PC-3 (cell line): Measurements from ENCODE around the gene SLC38A11. TPM values are rescaled to one million over a fixed set of nuclear protein-coding genes. Genes with fewer than 3 reads are reported as not detected.
A peak's percentile ranks its signal among the peaks of the same experiment; 100 is the strongest.

Experiments used
- ATAC-seq: fragments of 200-7000 bp; cut with Tn5 transposase; 2 replicates; pipeline ENCODE4 v1.9.1; 2020; ENCODE audit warnings: mild to moderate bottlenecking, moderate library complexity
- BruUV-seq: library from RNA; stranded (reverse); fragments of 400-500 nt; replicated peaks from 2 replicates; lab custom pipeline; 2021; lab: Mats Ljungman, UMichigan
- CTCF ChIA-PET: fragments of 300-600 bp; sonication (Branson Sonifier 250); formaldehyde crosslinking; loops from one replicate; lab custom pipeline; 2022; ENCODE audit warnings: antibody characterized with exemption; lab: Charles Lee
- POLR2A ChIA-PET: fragments of 300-600 bp; sonication (Branson Sonifier 250); formaldehyde crosslinking; loops from one replicate; lab custom pipeline; 2022; ENCODE audit warnings: antibody characterized with exemption; ENCODE audit not compliant: unreplicated experiment; lab: Charles Lee
- DNase-seq: peaks from one replicate; pipeline ENCODE4 v3.0.0-alpha.2; 2015
- H2AFZ ChIP-seq: fragments of 300-600 bp; sonication (generic); 2 replicates; pipeline ENCODE4 v1.6.0; 2016; ENCODE audit warnings: antibody characterized with exemption, low read length
- H3F3A ChIP-seq: fragments of 300-600 bp; sonication (generic); one replicate; pipeline ENCODE4 v1.6.0; 2017; ENCODE audit warnings: antibody characterized with exemption, low read length, control low read depth, mild to moderate bottlenecking; ENCODE audit not compliant: unreplicated experiment
- H3K27ac ChIP-seq: fragments of 300-600 bp; sonication (generic); 2 replicates; pipeline ENCODE4 v1.5.1; 2016; ENCODE audit warnings: mild to moderate bottlenecking, low read length
- H3K27me3 ChIP-seq: fragments of 300-600 bp; sonication (generic); 2 replicates; pipeline ENCODE4 v1.6.1; 2016; ENCODE audit warnings: low read length, mixed read lengths
- H3K36me3 ChIP-seq: fragments of 300-600 bp; sonication (generic); 2 replicates; pipeline ENCODE4 v1.6.1; 2016; ENCODE audit warnings: low read depth, mixed run types, low read length, mixed read lengths
- H3K4me1 ChIP-seq: fragments of 300-600 bp; sonication (generic); 2 replicates; pipeline ENCODE4 v1.5.1; 2016; ENCODE audit warnings: low read length; ENCODE audit not compliant: insufficient read depth
- H3K4me2 ChIP-seq: fragments of 300-600 bp; sonication (generic); 2 replicates; pipeline ENCODE4 v1.6.0; 2016; ENCODE audit warnings: low read length
- H3K4me3 ChIP-seq: fragments of 300-600 bp; sonication (generic); 2 replicates; pipeline ENCODE4 v1.5.1; 2016; ENCODE audit warnings: mild to moderate bottlenecking, low read length, mixed read lengths
- H3K79me2 ChIP-seq: fragments of 300-600 bp; sonication (generic); 2 replicates; pipeline ENCODE4 v1.6.1; 2017; ENCODE audit warnings: low read length, mixed read lengths
- H3K9ac ChIP-seq: fragments of 300-600 bp; sonication (generic); 2 replicates; pipeline ENCODE4 v1.6.0; 2016; ENCODE audit warnings: mild to moderate bottlenecking, low read length
- H3K9me2 ChIP-seq: fragments of 300-600 bp; sonication (generic); replicated peaks from 2 replicates; pipeline ENCODE4 v1.6.1; 2016; ENCODE audit warnings: mixed run types, low read length, mixed read lengths
- H3K9me3 ChIP-seq: fragments of 300-600 bp; sonication (generic); 2 replicates; pipeline ENCODE4 v1.6.1; 2016; ENCODE audit warnings: low read length, mixed read lengths
- H4K20me1 ChIP-seq: fragments of 300-600 bp; sonication (generic); 2 replicates; pipeline ENCODE4 v1.6.1; 2016; ENCODE audit warnings: low read length, mixed read lengths
- CTCF ChIP-seq: fragments of 300-600 bp; sonication (generic); conservative IDR thresholded peaks from 2 replicates; pipeline ENCODE4 v1.5.1; 2017; ENCODE audit warnings: antibody characterized with exemption, low read depth, mild to moderate bottlenecking, low read length
- EZH2 ChIP-seq: fragments of 300-600 bp; sonication (generic); IDR thresholded peaks from one replicate; pipeline ENCODE4 v1.6.1; 2017; ENCODE audit warnings: antibody characterized with exemption, mild to moderate bottlenecking, low read length; ENCODE audit not compliant: unreplicated experiment
- EZH2phosphoT487 ChIP-seq: fragments of 300-600 bp; sonication (generic); IDR thresholded peaks from 2 replicates; pipeline ENCODE4 v1.6.1; 2018; ENCODE audit warnings: mild to moderate bottlenecking, antibody characterized with exemption, low read length, borderline replicate concordance
- intact Hi-C: fragments of 100-400 bp; cut with micrococcal nuclease; formaldehyde crosslinking; loops from 2 replicates; pipeline ENCODE4 v1.9.0; 2023
- total RNA-seq: library from RNA; depleted of rRNA; stranded (reverse); fragments of >200 nt; gene quantifications from 2 replicates; pipeline ENCODE4 v1.2.3, GENCODE V29; 2014

The SLC38A11 gene
- total RNA-seq, 1 experiment from 2014 or later, result 0.36 TPM

DNA sequence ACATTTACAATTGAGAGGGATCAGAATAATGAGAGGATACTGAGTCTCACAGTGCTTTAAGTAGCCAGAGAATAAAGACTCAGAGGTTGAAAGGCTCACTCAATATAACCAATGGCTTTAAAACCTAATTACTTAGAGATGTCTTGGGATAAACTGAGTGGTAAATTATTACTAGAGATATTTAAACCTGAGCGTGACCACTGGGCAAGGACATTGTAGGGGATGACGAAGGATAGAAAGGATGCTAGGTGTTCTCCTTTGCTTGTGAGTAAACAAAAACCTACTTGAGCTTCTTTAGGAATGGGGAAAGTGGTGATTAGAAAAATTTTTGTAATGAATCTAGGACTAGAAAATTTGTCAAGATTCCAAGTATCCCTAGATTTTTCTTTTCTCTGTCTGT, 12.0 kb upstream of the SLC38A11 start:
- ChIA-PET CTCF (no interaction called here), POLR2A (interaction anchor here (0.6 kb wide), 1 partner anchor 57 kb away, joined by 3 read pairs; no protein-coding TSS in a partner anchor)
- Histone ChIP-seq H3K4me2 (peak overlapping the region; percentile 52), H3K4me1 (peaks cover 22% of the 10 kb centered on the region), H3K79me2 (no peaks in the 10 kb centered on the region), H4K20me1 (no peaks in the 10 kb centered on the region), H3K4me3 (no peak overlapping the region), H3K36me3 (no peaks in the 10 kb centered on the region), H3K9me2 (0 out of 2 replicates have a peak, but pooled peaks cover 4% of the 10 kb centered on the region), H3K9ac (peak overlapping the region; percentile 47; the same call in 1 of the 2 replicates), H3F3A (no peaks in the 10 kb centered on the region), H3K9me3 (no peaks in the 10 kb centered on the region), H2AFZ (no peak overlapping the region), H3K27me3 (no peaks in the 10 kb centered on the region), H3K27ac (peak overlapping the region; percentile 80)
- no peak for TF ChIP-seq CTCF
- no peak for TF ChIP-seq EZH2phosphoT487
- TF ChIP-seq EZH2, result no peak
- no TSS peak for BruUV-seq
- intact Hi-C loops, result no loop called here
- no peak for ATAC-seq
- no peak for DNase-seq

DNA sequence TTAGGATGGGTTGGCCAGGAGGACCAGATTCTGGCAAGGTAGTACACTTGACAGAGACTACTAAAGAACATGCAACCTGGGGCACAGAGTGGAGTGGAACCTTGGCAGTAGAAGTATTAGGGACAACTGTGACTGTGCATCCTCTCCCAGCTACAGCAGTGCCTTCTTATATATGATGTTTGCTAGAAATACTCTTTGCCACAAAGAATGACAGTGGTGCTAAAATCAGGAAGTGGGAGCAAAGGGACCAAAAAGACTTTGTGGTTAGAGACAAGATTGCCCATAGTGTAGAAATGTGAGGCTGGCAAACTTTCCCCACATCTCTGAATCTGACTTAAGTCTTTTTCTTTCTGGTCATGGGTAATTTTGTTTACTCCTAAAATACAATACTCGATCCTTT, 9.4 kb upstream of the SLC38A11 start:
- no peak for DNase-seq
- no peaks in the 10 kb centered on the region for H4K20me1 ChIP-seq
- CTCF ChIA-PET, result no interaction called here

More for the DNA sequence above, 9.4 kb upstream of the SLC38A11 start:
- no peaks in the 10 kb centered on the region for H3K9me3 ChIP-seq
- H3K9ac ChIP-seq, result no peak overlapping the region
- no peaks in the 10 kb centered on the region for H3K36me3 ChIP-seq
- TF ChIP-seq CTCF (no peak), EZH2phosphoT487 (no peak), EZH2 (no peak)
- peaks cover 22% of the 10 kb centered on the region for H3K4me1 ChIP-seq
- BruUV-seq, result no TSS peak
- no peaks in the 10 kb centered on the region for H3K27me3 ChIP-seq
- POLR2A ChIA-PET, result no interaction called here
- no peak overlapping the region for H2AFZ ChIP-seq
- no peak for ATAC-seq
- H3K9me2 ChIP-seq, result 0 out of 2 replicates have a peak, but pooled peaks cover 4% of the 10 kb centered on the region
- no peak overlapping the region for H3K4me3 ChIP-seq
- no peaks in the 10 kb centered on the region for H3F3A ChIP-seq
- H3K27ac ChIP-seq, result no peak overlapping the region
- no peaks in the 10 kb centered on the region for H3K79me2 ChIP-seq
- intact Hi-C loops, result no loop called here
- no peak overlapping the region for H3K4me2 ChIP-seq
